HEK293T (cell line): ENCODE results near the gene MYB.

Source experiments
- CTCF ChIA-PET: fragments of 350-600 bp; formaldehyde crosslinking; extraction: SDS; loops from one replicate; lab custom pipeline; 2021; ENCODE audit warnings: antibody characterized with exemption, inconsistent platforms; lab: Yijun Ruan, JAX
- POLR2A ChIA-PET: fragments of 350-600 bp; formaldehyde crosslinking; extraction: SDS; loops from one replicate; lab custom pipeline; 2020; ENCODE audit warnings: antibody characterized with exemption, inconsistent platforms; lab: Yijun Ruan, JAX
- DNase-seq: peaks from one replicate; pipeline ENCODE4 v3.0.0; 2012; ENCODE audit warnings: mixed read lengths; ENCODE audit errors: extremely low spot score
- ARNT ChIP-seq: fragments of 450-650 bp; IDR thresholded peaks from 2 replicates; pipeline ENCODE4 v1.6.1; 2017; ENCODE audit warnings: mild to moderate bottlenecking
- BHLHE40 ChIP-seq: fragments of 450-650 bp; IDR thresholded peaks from 2 replicates; pipeline ENCODE4 v1.6.1; 2016; ENCODE audit warnings: mild to moderate bottlenecking, moderate library complexity, borderline replicate concordance
- CTBP1 ChIP-seq: fragments of 450-650 bp; IDR thresholded peaks from 2 replicates; pipeline ENCODE4 v1.6.1; 2016; ENCODE audit warnings: borderline replicate concordance
- ELF4 ChIP-seq: fragments of 450-650 bp; IDR thresholded peaks from 2 replicates; pipeline ENCODE4 v1.6.1; 2017; ENCODE audit warnings: antibody characterized with exemption
- FOXA1 ChIP-seq: fragments of 450-650 bp; IDR thresholded peaks from 2 replicates; pipeline ENCODE4 v1.6.1; 2016; ENCODE audit warnings: mild to moderate bottlenecking
- FOXK2 ChIP-seq: fragments of 450-650 bp; IDR thresholded peaks from 2 replicates; pipeline ENCODE4 v1.6.1; 2016; ENCODE audit warnings: mild to moderate bottlenecking
- FOXM1 ChIP-seq: fragments of 450-650 bp; IDR thresholded peaks from 2 replicates; pipeline ENCODE4 v1.6.1; 2017; ENCODE audit warnings: mild to moderate bottlenecking, borderline replicate concordance
- HDGF ChIP-seq: fragments of 450-650 bp; IDR thresholded peaks from 2 replicates; pipeline ENCODE4 v1.6.1; 2017; ENCODE audit warnings: antibody characterized with exemption, borderline replicate concordance
- L3MBTL2 ChIP-seq: fragments of 450-650 bp; conservative IDR thresholded peaks from 2 replicates; pipeline ENCODE4 v1.6.1; 2016; ENCODE audit warnings: mild to moderate bottlenecking
- LEF1 ChIP-seq: fragments of 450-650 bp; IDR thresholded peaks from 2 replicates; pipeline ENCODE4 v1.6.1; 2017; ENCODE audit warnings: mild to moderate bottlenecking, borderline replicate concordance
- NFRKB ChIP-seq: fragments of 450-650 bp; IDR thresholded peaks from 2 replicates; pipeline ENCODE4 v1.6.1; 2016; ENCODE audit warnings: mild to moderate bottlenecking, moderate library complexity
- PKNOX1 ChIP-seq: fragments of 450-650 bp; IDR thresholded peaks from 2 replicates; pipeline ENCODE4 v1.6.1; 2016
- SP1 ChIP-seq: fragments of 450-650 bp; IDR thresholded peaks from 2 replicates; pipeline ENCODE4 v1.6.1; 2017
- SUZ12 ChIP-seq: fragments of 450-650 bp; IDR thresholded peaks from 2 replicates; pipeline ENCODE4 v1.6.1; 2016; ENCODE audit warnings: mild to moderate bottlenecking
- TARDBP ChIP-seq: fragments of 450-650 bp; IDR thresholded peaks from 2 replicates; pipeline ENCODE4 v1.6.1; 2016
- ZNF384 ChIP-seq: fragments of 450-650 bp; IDR thresholded peaks from 2 replicates; pipeline ENCODE4 v1.6.1; 2016

Gene MYB

GRCh38 chr6:135212020-135212806 is 31.1 kb downstream of the MYB start:
- POLR2A ChIA-PET, result no interaction called here
- TF ChIP-seq NFRKB (no peak), SP1 (no peak), PKNOX1 (peak; percentile 66), BHLHE40 (no peak), SUZ12 (no peak), TARDBP (no peak), FOXM1 (no peak), HDGF (no peak)
- CTCF ChIA-PET, result interaction anchor here (1.7 kb wide), 1 partner anchor 28 kb away, joined by 4 read pairs; no protein-coding TSS in a partner anchor
- DNase-seq, result peak; percentile 24

- POLR2A ChIA-PET, result no interaction called here
- CTCF ChIA-PET, result interaction anchor here (1.7 kb wide), 1 partner anchor 29 kb away, joined by 4 read pairs; no protein-coding TSS in a partner anchor
- TF ChIP-seq BHLHE40 (no peak), L3MBTL2 (no peak), FOXM1 (no peak), PKNOX1 (no peak), ZNF384 (no peak), FOXK2 (no peak), LEF1 (no peak), FOXA1 (no peak), HDGF (no peak), ARNT (no peak), CTBP1 (no peak), NFRKB (no peak)
- no peak for DNase-seq
These were observed 31.8 kb downstream of the MYB start for GRCh38 chr6:135212935-135213334.

- CTCF ChIA-PET, result no interaction called here
- POLR2A ChIA-PET, result no interaction called here
- TF ChIP-seq PKNOX1, result no peak
- no peak for TF ChIP-seq CTBP1
- TF ChIP-seq FOXM1, result no peak
- no peak for TF ChIP-seq SP1
- no peak for TF ChIP-seq ELF4
- no peak for TF ChIP-seq L3MBTL2
- no peak for TF ChIP-seq NFRKB
- TF ChIP-seq FOXK2, result no peak
- no peak for TF ChIP-seq ARNT
- no peak for TF ChIP-seq BHLHE40
- TF ChIP-seq LEF1, result no peak
- no peak for TF ChIP-seq SUZ12
- DNase-seq, result no peak
These were observed 32.5 kb downstream of the MYB start for GRCh38 chr6:135213616-135214015.

- POLR2A ChIA-PET, result no interaction called here
- no peak for TF ChIP-seq PKNOX1
- no peak for TF ChIP-seq ZNF384
- TF ChIP-seq TARDBP, result no peak
- no peak for TF ChIP-seq FOXM1
- TF ChIP-seq CTBP1, result no peak
- TF ChIP-seq FOXA1, result no peak
- TF ChIP-seq SUZ12, result no peak
- no peak for TF ChIP-seq ARNT
- no peak for TF ChIP-seq BHLHE40
- no peak for TF ChIP-seq HDGF
- TF ChIP-seq FOXK2, result no peak
- TF ChIP-seq L3MBTL2, result no peak
- TF ChIP-seq ELF4, result no peak
- CTCF ChIA-PET, result interaction anchor here (0.9 to 1.0 kb wide), 2 partner anchors 33 to 71 kb away, joined by 3 to 4 read pairs; no protein-coding TSS in a partner anchor
- no peak for DNase-seq
These were observed 34.1 kb downstream of the MYB start for GRCh38 chr6:135215160-135215559.

GRCh38 chr6:135215563-135215962 is 34.5 kb downstream of the MYB start:
- ChIA-PET POLR2A (interaction anchor here (0.6 kb wide), 1 partner anchor 23 kb away, joined by 3 read pairs; no protein-coding TSS in a partner anchor), CTCF (no interaction called here)
- TF ChIP-seq ELF4 (no peak), TARDBP (no peak)
- no peak for DNase-seq

GRCh38 chr6:135217663-135218062 is 36.6 kb downstream of the MYB start:
- ChIA-PET CTCF (interaction anchor here (1.0 kb wide), 1 partner anchor 34 kb away, joined by 3 read pairs; no protein-coding TSS in a partner anchor), POLR2A (no interaction called here)
- TF ChIP-seq FOXK2, result no peak
- no peak for TF ChIP-seq NFRKB
- DNase-seq, result no peak
